Umbilical cord (tissue), 2 donors: ENCODE data around the gene SCN7A. TPM values are rescaled to one million over a fixed set of nuclear protein-coding genes. Genes with fewer than 3 reads are reported as not detected.
A peak's percentile ranks its signal among the peaks of the same experiment; 100 is the strongest.

Experiments
- DNase-seq: peaks from one replicate; pipeline ENCODE4 v3.0.0-alpha.2; 2015; ENCODE audit warnings: low spot score
- total RNA-seq: library from RNA; depleted of rRNA; stranded (reverse); fragments of >200 nt; gene quantifications from one replicate; pipeline ENCODE4 v1.2.3, GENCODE V29; 2014; ENCODE audit warnings: low replicate concordance; ENCODE audit not compliant: insufficient read depth

The SCN7A gene
- total RNA-seq, 1 donor from 2014 or later, result 2.6 TPM

GRCh38 chr2:166404831-166405568 lies 89.0 kb downstream of the SCN7A start:
- DNase-seq, result no peak

GRCh38 chr2:166394245-166394644 lies 99.8 kb downstream of the SCN7A start:
- DNase-seq, result no peak

GRCh38 chr2:166393008-166393407 lies 101.0 kb downstream of the SCN7A start:
- no peak for DNase-seq

GRCh38 chr2:166388481-166389070 lies 105.5 kb downstream of the SCN7A start:
- no peak for DNase-seq

- no peak for DNase-seq
These were observed 108.7 kb downstream of the SCN7A start for GRCh38 chr2:166385313-166385712.

- peak; percentile 19 for DNase-seq
These were observed 109.3 kb downstream of the SCN7A start for GRCh38 chr2:166384774-166385173.

- DNase-seq, result no peak
These were observed 111.6 kb downstream of the SCN7A start for GRCh38 chr2:166382448-166382847.

GRCh38 chr2:166380615-166381014 lies 113.4 kb downstream of the SCN7A start:
- DNase-seq, result no peak

- DNase-seq, result no peak
These were observed 117.2 kb downstream of the SCN7A start for GRCh38 chr2:166376873-166377272.

- DNase-seq, result no peak
These were observed 117.6 kb downstream of the SCN7A start for GRCh38 chr2:166376488-166376828.

- peak; percentile 76 for DNase-seq
These were observed 118.1 kb downstream of the SCN7A start, which contains the start of gene SCN9A for GRCh38 chr2:166375736-166376487. Gene SCN9A, minus strand, starts transcription at chr2:166375944. Its CDS starts 64,188 bp downstream, at chr2:166311756.

GRCh38 chr2:166375195-166375735 lies 118.8 kb downstream of the SCN7A start:
- peak; percentile 5 for DNase-seq

- peak; percentile 50 for DNase-seq
These were observed 120.1 kb downstream of the SCN7A start for GRCh38 chr2:166373951-166374350.

- DNase-seq, result no peak
These were observed 120.5 kb downstream of the SCN7A start for GRCh38 chr2:166373539-166373938.

GRCh38 chr2:166373105-166373504 lies 120.9 kb downstream of the SCN7A start:
- no peak for DNase-seq

- DNase-seq, result no peak
These were observed 122.0 kb downstream of the SCN7A start for GRCh38 chr2:166372046-166372445.

GRCh38 chr2:166365803-166366420 lies 128.1 kb downstream of the SCN7A start:
- no peak for DNase-seq

GRCh38 chr2:166365239-166365638 lies 128.8 kb downstream of the SCN7A start:
- DNase-seq, result no peak

GRCh38 chr2:166364476-166365161 lies 129.4 kb downstream of the SCN7A start:
- no peak for DNase-seq

GRCh38 chr2:166361351-166362153 lies 132.5 kb downstream of the SCN7A start:
- DNase-seq, result peak; percentile 27
